Osteocyte (in vitro differentiated cells): ENCODE data around the gene CRYBG1. TPM values are rescaled to one million over a fixed set of nuclear protein-coding genes. Genes with fewer than 3 reads are reported as not detected.
"Not testable (repeated sequence)": the region's sequence is repeated elsewhere in the genome, so short reads cannot be mapped to it uniquely, and the experiment has no call there.

Source experiments
- DNase-seq: peaks from one replicate; pipeline ENCODE4 v3.0.0; 2021; ENCODE audit warnings: mixed read lengths; ENCODE audit not compliant: unreplicated experiment; ENCODE audit errors: extremely low spot score
- H3K27ac Mint-ChIP-seq: one replicate; pipeline ENCODE4 v1.8.0; 2021; ENCODE audit warnings: mild to moderate bottlenecking, mixed read lengths; ENCODE audit not compliant: unreplicated experiment
- H3K27me3 Mint-ChIP-seq: one replicate; pipeline ENCODE4 v1.8.0; 2021; ENCODE audit warnings: mixed read lengths; ENCODE audit not compliant: unreplicated experiment
- H3K36me3 Mint-ChIP-seq: one replicate; pipeline ENCODE4 v1.8.0; 2021; ENCODE audit warnings: mixed read lengths; ENCODE audit not compliant: unreplicated experiment
- H3K4me1 Mint-ChIP-seq: one replicate; pipeline ENCODE4 v1.8.0; 2021; ENCODE audit warnings: mixed read lengths; ENCODE audit not compliant: unreplicated experiment
- H3K4me3 Mint-ChIP-seq: one replicate; pipeline ENCODE4 v1.8.0; 2021; ENCODE audit warnings: mild to moderate bottlenecking, moderate library complexity, mixed read lengths; ENCODE audit not compliant: unreplicated experiment
- H3K9me3 Mint-ChIP-seq: one replicate; pipeline ENCODE4 v1.8.0; 2021; ENCODE audit warnings: mixed read lengths; ENCODE audit not compliant: unreplicated experiment
- CTCF ChIP-seq: fragments of 200-600 bp; sonication (generic); IDR thresholded peaks from 2 replicates; pipeline ENCODE4 v1.5.0; 2021; ENCODE audit warnings: antibody characterized with exemption, mild to moderate bottlenecking, moderate library complexity
- total RNA-seq: library from RNA; stranded (reverse); gene quantifications from 2 replicates; pipeline ENCODE4 v1.2.1, GENCODE V29; 2021

The CRYBG1 gene
- total RNA-seq, 1 donor from 2014 or later, result 2.4 TPM

- Mint-ChIP-seq H3K36me3 (no peaks in the 10 kb centered on the region), H3K27me3 (no peaks in the 10 kb centered on the region), H3K9me3 (no peaks in the 10 kb centered on the region), H3K27ac (no peak overlapping the region), H3K4me3 (no peak overlapping the region), H3K4me1 (no peaks in the 10 kb centered on the region)
- no peak for DNase-seq
- no peak for TF ChIP-seq CTCF
Observed at GRCh38 chr6:106555767-106556166, 195.2 kb downstream of the CRYBG1 start.

GRCh38 chr6:106556368-106556960 lies 195.9 kb downstream of the CRYBG1 start:
- Mint-ChIP-seq H3K9me3 (no peaks in the 10 kb centered on the region), H3K27ac (no peak overlapping the region), H3K36me3 (no peaks in the 10 kb centered on the region), H3K4me3 (no peak overlapping the region), H3K4me1 (no peaks in the 10 kb centered on the region), H3K27me3 (no peaks in the 10 kb centered on the region)
- no peak for DNase-seq
- TF ChIP-seq CTCF, result peak; percentile 65

GRCh38 chr6:106557837-106558236 lies 197.3 kb downstream of the CRYBG1 start:
- no peaks in the 10 kb centered on the region for H3K9me3 Mint-ChIP-seq
- H3K27ac Mint-ChIP-seq, result no peak overlapping the region
- no peaks in the 10 kb centered on the region for H3K4me1 Mint-ChIP-seq
- H3K36me3 Mint-ChIP-seq, result no peaks in the 10 kb centered on the region
- TF ChIP-seq CTCF, result no peak
- H3K27me3 Mint-ChIP-seq, result no peaks in the 10 kb centered on the region
- DNase-seq, result no peak
- no peak overlapping the region for H3K4me3 Mint-ChIP-seq

- no peak for DNase-seq
- Mint-ChIP-seq H3K4me3 (no peak overlapping the region), H3K27ac (no peak overlapping the region), H3K9me3 (no peaks in the 10 kb centered on the region), H3K36me3 (no peaks in the 10 kb centered on the region), H3K27me3 (no peaks in the 10 kb centered on the region), H3K4me1 (no peaks in the 10 kb centered on the region)
- TF ChIP-seq CTCF, result no peak
Observed at GRCh38 chr6:106558364-106558763, 197.8 kb downstream of the CRYBG1 start.

GRCh38 chr6:106559659-106560058 lies 199.1 kb downstream of the CRYBG1 start:
- not testable (repeated sequence) for H3K27ac Mint-ChIP-seq, H3K36me3 Mint-ChIP-seq, H3K27me3 Mint-ChIP-seq, DNase-seq, H3K4me3 Mint-ChIP-seq, H3K9me3 Mint-ChIP-seq, H3K4me1 Mint-ChIP-seq
